Hepatocyte (in vitro differentiated cells): ENCODE data around the gene TFEB.

Experiments used
- CTCF ChIP-seq: fragments of 200-600 bp; sonication (generic); IDR thresholded peaks from 2 replicates; pipeline ENCODE4 v1.5.1; 2016; ENCODE audit warnings: antibody characterized with exemption, mild to moderate bottlenecking; ENCODE audit not compliant: poor library complexity
- EZH2 ChIP-seq: fragments of 200-600 bp; sonication (generic); IDR thresholded peaks from 2 replicates; pipeline ENCODE4 v1.6.1; 2016; ENCODE audit warnings: antibody characterized with exemption, mild to moderate bottlenecking, borderline replicate concordance
- EZH2phosphoT487 ChIP-seq: fragments of 200-600 bp; sonication (generic); IDR thresholded peaks from one replicate; pipeline ENCODE4 v1.6.1; 2018; ENCODE audit warnings: antibody characterized with exemption, mild to moderate bottlenecking, low read depth, moderate library complexity; ENCODE audit not compliant: unreplicated experiment, severe bottlenecking

- no peak for TF ChIP-seq CTCF
- TF ChIP-seq EZH2 = no peak
- TF ChIP-seq EZH2phosphoT487 = no peak
Observed at GRCh38 chr6:41778895-41779294, 43.5 kb upstream of the TFEB start.
